CD4-positive, alpha-beta T cell treated with Interleukin-15 for 1 hour (primary cell): ENCODE results near the gene PDE3A.
"Not testable (repeated sequence)": the region's sequence is repeated elsewhere in the genome, so short reads cannot be mapped to it uniquely, and the experiment has no call there.

ENCODE experiments used
- DNase-seq: peaks from one replicate; pipeline ENCODE4 v3.0.0-alpha.2; 2020

Gene PDE3A

DNA sequence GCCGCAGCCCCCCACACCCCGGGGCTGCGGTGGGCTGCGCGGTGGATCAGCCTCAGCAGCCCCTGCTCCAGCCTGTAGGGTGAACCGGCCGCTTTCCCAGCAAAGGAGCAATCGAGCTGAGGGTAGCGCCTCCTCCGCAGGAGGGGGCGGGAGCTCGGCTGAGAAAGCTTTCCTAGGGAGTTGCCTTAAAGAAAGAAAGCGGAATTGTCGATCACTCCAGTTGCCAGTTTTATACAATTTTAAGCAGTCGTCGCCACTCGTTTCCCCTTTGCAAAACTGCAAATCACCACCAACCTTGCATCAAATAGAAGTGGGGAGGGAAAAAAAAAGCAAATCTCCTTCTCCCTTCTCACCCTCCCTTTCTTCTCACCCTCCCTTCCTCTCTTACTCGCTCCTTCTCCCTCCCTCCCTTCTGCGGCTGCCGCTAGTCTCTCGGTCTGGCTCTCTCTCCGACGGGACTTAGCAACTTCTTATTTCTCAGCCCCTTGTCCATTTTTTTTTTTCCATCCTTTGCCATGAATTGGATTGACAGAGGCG, at the start of gene PDE3A:
Gene PDE3A (plus strand): TSS at position 424 of the 537 bp plus-strand sequence. CDS start 748 bp downstream, outside the sequence.
- no peak for DNase-seq

DNA sequence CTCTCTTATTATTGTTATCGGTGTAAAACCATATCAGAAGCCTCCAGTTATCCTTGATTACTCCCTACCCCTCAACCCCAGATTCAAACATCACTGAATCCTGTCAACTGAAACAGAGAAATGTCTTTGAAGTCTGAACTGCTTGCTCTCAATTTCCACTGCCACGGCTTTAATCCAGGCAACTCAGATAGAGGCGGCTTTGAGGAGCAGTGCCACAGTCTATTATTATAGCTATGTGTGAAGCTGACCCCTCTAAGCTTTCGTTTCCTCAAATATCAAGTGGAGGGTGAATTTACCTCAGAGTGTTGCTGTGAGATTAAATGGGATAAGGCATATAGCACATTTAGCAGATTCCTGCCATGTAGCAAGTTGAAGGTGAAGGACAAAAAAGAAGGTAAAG, 49.0 kb upstream of the PDE3A start:
- no peak for DNase-seq

GRCh38 chr12:20320552-20320951, 47.8 kb upstream of the PDE3A start:
- DNase-seq, result no peak

DNA sequence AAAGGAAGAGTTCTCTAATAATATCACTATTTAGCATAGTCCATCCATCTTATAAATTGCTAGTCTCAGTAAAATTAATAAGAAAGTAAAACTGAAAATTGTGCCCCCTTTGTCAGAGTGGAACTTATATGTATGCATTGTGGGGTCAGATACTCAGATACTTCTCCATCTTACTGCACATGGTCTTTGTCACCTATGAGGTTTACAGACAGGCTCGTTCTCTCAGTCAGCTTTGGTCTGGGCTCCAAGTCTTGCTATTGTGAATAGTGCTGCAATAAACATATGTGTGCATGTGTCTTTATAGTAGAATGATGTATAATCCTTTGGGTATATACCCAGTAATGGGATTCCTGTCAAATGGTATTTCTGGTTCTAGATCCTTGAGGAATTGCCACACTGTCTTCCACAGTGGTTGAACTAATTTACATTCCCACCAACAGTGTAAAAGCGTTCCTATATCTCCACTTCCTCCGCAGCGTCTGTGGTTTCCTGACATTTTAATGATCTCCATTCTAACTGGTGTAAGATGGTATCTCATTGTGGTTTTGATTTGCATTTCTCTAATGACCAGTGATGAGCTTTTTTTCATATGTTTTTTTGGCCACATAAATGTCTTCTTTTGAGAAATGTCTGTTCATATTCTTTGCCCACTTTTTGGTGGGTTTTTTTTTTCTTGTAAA, 37.4 kb upstream of the PDE3A start:
- DNase-seq, result not testable (repeated sequence)

DNA sequence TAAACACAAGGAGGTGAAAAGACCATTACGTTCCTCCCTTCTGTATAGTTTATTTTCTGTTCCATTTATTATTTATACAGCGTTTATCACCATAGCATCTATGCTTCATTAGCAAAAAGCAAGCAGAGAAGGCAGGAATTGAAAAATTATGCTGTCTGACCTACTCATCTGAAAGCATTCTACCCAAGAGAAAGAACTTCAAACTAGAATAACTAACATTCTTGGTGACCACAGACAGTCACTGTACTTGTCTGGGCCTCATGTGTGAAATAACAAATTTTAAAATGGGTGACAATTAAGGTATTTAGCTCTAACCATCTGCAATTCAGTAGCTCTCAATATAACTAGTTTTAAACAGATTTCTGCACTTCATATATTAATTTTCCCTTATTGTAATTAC, 29.3 kb upstream of the PDE3A start:
- no peak for DNase-seq

DNA sequence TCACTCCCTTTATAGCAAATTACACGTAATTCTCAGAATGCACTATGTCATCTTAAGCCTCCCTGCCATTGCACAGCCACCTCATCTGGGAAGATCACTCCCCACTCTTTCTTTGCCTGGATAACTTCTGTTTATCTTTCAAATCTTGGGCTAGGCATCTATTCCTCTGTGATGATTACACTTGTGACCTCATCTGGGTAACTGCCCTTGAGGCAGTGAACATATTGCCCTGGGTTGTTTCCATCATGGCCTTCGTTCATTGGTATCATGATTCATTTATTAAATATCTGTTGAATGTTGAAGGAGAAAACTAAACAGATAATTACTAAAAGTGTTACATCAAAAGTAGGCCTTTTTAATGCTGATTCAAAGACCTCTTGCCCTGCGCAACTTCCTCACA, 26.2 kb upstream of the PDE3A start:
- no peak for DNase-seq

DNA sequence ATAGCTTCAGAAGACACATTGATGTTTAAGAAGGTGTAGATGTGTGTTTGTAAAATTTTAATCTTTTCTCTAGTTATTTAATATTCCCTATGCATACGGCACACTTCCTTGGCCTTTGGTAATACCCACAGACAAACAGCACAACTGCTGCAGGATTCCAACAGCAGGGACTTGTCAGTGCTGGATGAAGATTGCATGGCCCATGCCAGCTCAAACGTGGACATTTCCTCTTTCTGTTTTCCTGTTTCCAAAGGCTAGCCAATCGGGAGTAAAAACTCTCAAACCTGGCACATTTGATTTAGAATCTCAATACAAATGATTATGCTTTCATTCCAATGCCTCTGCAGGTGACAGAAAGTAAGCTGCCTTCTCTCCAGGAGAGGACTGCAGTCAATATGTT, 22.5 kb upstream of the PDE3A start:
- DNase-seq, result no peak

DNA sequence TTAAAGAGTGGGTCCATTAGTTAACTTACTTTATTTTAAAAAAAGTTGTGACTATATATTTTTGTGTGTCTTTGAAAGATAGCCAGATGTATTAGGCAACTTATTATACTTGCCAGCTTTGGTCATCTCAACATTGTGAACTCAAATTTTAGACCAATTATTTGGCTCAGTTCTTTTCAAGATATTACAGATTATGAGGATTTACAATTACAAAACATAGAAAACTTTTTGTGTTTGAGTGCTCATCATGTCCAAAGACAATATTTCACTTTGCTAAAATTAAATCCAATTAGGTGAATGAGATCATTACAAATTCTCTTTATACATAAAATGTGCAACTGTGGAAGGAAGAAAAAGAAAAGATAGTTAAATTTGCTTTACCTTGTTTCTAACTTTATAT, 18.3 kb upstream of the PDE3A start:
- DNase-seq, result no peak

- no peak for DNase-seq
These were observed 17.8 kb upstream of the PDE3A start for GRCh38 chr12:20350495-20350894.

GRCh38 chr12:20351406-20351805, 16.9 kb upstream of the PDE3A start:
- no peak for DNase-seq

DNA sequence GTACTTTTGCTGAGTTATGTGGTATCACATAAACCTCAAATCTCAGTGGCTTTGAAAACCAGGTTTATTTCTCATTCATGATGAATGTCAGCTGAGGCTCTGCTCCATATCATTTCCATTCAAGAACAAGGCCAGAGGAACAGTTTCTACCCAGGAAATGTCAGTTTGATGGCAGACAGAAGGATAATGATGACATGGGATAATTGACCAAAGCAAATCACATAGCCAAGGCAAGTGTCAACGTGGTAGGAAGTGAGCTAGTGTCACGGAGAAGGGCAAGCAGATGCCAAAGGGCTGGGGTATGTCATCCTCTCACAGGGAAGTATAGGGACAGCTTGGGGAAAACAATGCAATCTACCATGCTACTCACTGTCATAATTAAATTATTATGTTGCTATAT, 12.3 kb upstream of the PDE3A start:
- DNase-seq, result no peak

- DNase-seq, result no peak
These were observed 7.9 kb upstream of the PDE3A start for GRCh38 chr12:20360407-20360806.

DNA sequence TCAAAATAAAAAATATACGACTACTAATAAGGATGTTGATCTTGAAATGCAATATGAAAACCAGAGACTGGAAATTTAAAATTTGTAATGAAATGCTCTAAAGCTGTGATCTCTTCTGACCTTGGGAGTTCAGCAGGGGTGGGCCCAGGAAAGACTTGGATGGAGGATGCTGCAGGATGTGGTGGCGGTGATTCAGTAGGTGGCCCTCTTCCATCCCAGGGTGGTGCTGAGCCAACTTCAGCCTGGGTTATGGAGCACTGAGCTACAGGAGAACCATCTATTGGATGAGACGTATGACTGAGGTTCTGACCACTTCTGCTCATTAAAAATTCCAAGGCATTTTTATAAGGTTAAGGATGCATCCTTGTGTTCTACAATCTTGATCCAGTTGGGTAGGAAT, 6.9 kb upstream of the PDE3A start:
- DNase-seq, result no peak

GRCh38 chr12:20364501-20364900, 3.8 kb upstream of the PDE3A start:
- no peak for DNase-seq

DNA sequence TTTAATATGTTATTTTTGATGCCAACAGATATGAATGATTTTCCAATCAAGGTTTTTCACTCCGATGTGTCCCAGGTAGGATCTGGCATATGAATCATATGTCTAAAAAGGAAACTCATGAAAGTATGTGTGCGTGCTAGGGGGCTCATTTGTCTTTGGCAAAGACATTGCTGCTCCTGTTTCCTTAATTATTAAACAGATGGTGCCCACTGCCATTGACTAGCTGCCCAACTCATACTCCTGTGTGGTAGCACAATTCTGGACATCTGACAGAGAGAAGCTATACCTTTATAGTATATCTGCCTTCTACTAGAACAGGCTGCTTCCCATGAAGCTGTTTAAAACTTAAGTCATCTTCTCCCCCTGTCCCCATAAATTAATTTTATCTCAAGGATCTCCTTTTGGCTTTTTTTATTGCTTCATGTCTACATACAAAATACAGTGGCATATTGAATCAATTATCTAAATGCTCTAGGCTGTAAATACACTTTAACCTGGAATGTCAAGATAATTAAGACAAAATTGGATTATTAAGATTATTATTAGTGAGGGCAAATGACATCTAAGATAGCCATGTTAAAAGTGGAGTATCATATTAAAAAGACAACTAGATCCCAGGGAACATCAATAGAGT, 1.4 kb upstream of the PDE3A start:
- no peak for DNase-seq

- no peak for DNase-seq
These were observed 689 bp upstream of the PDE3A start for GRCh38 chr12:20367583-20368113.

- DNase-seq, result no peak
These were observed 441 bp downstream of the PDE3A start for GRCh38 chr12:20368651-20369304.

- no peak for DNase-seq
These were observed 1.1 kb downstream of the PDE3A start for GRCh38 chr12:20369305-20370013.

GRCh38 chr12:20370014-20370386, 1.7 kb downstream of the PDE3A start:
- DNase-seq, result no peak

- DNase-seq, result no peak
These were observed 2.7 kb downstream of the PDE3A start for GRCh38 chr12:20370866-20371519.

- DNase-seq, result no peak
These were observed 4.2 kb downstream of the PDE3A start for GRCh38 chr12:20372326-20373096.

DNA sequence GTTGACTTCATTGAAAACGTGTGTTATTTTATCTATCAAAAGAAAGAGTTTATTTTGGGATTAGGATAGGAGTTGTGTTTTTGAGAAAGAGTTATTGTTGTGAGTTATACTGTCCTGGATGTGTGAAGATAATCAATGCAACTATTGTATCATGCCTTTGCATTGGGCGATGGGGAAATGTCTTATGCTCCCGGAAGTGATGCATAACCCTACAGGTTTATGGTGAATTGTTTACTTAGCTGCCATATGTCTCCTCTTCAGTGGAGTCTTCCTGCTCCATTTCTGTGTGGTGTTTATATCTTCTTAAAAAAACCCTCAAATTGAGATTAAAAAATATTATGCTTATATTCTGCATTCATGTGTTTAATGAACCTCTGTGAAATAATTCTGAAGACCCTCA, 6.5 kb downstream of the PDE3A start:
- DNase-seq, result no peak
